Upper lobe of left lung (tissue), 6 donors: ENCODE measurements around the gene CEBPZOS. TPM values are rescaled to one million over a fixed set of nuclear protein-coding genes. Genes with fewer than 3 reads are reported as not detected.
"Not testable (repeated sequence)": the region's sequence is repeated elsewhere in the genome, so short reads cannot be mapped to it uniquely, and the experiment has no call there.

Experiments used
- ATAC-seq, 2 donors: fragments of 200-7000 bp; cut with Tn5 transposase; one replicate each; pipeline ENCODE4 v1.9.1; 2022; ENCODE audit warnings: mild to moderate bottlenecking in 2 of 2, moderate library complexity in 2 of 2; ENCODE audit not compliant: low FRiP score in 2 of 2
- DNase-seq, 2 donors: peaks; one replicate each; pipeline ENCODE4 v3.0.0-alpha.2; 2019 to 2020
- H3K27ac ChIP-seq, 4 donors: fragments of 200-600 bp; sonication (generic); one replicate each; pipeline ENCODE4 v1.5.1; 2016 to 2019
- H3K27me3 ChIP-seq, 4 donors: fragments of 200-600 bp; sonication (generic); one replicate each; pipeline ENCODE4 v1.5.1; 2017 to 2019
- H3K36me3 ChIP-seq, 4 donors: fragments of 200-600 bp; sonication (generic); one replicate each; pipeline ENCODE4 v1.5.1; 2016 to 2019
- H3K4me1 ChIP-seq, 4 donors: fragments of 200-600 bp; sonication (generic); one replicate each; pipeline ENCODE4 v1.5.1; 2018 to 2019
- H3K4me3 ChIP-seq, 4 donors: fragments of 200-600 bp; sonication (generic); one replicate each; pipeline ENCODE4 v1.5.1; 2017 to 2019; ENCODE audit warnings: mild to moderate bottlenecking in 2 of 4, moderate library complexity in 1 of 4
- H3K9me3 ChIP-seq, 4 donors: fragments of 200-600 bp; sonication (generic); one replicate each; pipeline ENCODE4 v1.5.1; 2018 to 2019
- EP300 ChIP-seq, 4 donors: sonication (generic); formaldehyde crosslinking; IDR thresholded peaks; one replicate each; pipeline ENCODE4 v1.5.1; 2017; ENCODE audit warnings: antibody characterized with exemption in 4 of 4, control low read depth in 2 of 4
- POLR2A ChIP-seq, 4 donors: fragments of 450-650 bp; IDR thresholded peaks; one replicate each; pipeline ENCODE4 v1.5.1; 2016 to 2017; ENCODE audit warnings: antibody characterized with exemption in 4 of 4, mild to moderate bottlenecking in 2 of 4
- POLR2AphosphoS5 ChIP-seq, 2 donors: sonication (generic); formaldehyde crosslinking; IDR thresholded peaks; one replicate each; pipeline ENCODE4 v1.5.1; 2017; ENCODE audit warnings: antibody characterized with exemption in 2 of 2
- WGBS, 2 donors: methylation state at CpG; one replicate each; pipeline ENCODE4 v1.1.5; 2017 to 2018; 5-methylcytosine and 5-hydroxymethylcytosine counted together
- total RNA-seq, 6 donors: library from RNA; depleted of rRNA in 4 of 6; stranded (reverse); fragments of >200 nt in 4 of 6; gene quantifications; one replicate each; pipeline versions ENCODE4 v1.1.0 to v1.2.1, GENCODE V29; 2016 to 2021
- TF ChIP-seq, protein P1 (sequence below), 6 experiments: fragments of 450-650 bp in 4 of 6; fragments of 200-600 bp in 2 of 6; sonication (generic) in 2 of 6; IDR thresholded peaks; one replicate each; pipeline ENCODE4 v1.5.1; 2016 to 2019; ENCODE audit warnings: antibody characterized with exemption in 6 of 6
- donor health status: DM: no; HTN: no; CAD: no; lungs with moderate emphysema.
- donor health status: DM: no; HTN: yes; CAD: no; lungs with severe emphysema.

CEBPZOS gene
- total RNA-seq, 6 donors from 2014 or later = 6.9 to 32.3 (median 26.9) TPM

- H3K4me1 ChIP-seq = no peaks in the 10 kb centered on the region
- TF ChIP-seq EP300 (IDR thresholded peaks at IDR 0.05) (no peak), POLR2A (IDR thresholded peaks at IDR 0.05) (no peak), POLR2AphosphoS5 (IDR thresholded peaks at IDR 0.05) (no peak)
- TF ChIP-seq, protein P1, sequence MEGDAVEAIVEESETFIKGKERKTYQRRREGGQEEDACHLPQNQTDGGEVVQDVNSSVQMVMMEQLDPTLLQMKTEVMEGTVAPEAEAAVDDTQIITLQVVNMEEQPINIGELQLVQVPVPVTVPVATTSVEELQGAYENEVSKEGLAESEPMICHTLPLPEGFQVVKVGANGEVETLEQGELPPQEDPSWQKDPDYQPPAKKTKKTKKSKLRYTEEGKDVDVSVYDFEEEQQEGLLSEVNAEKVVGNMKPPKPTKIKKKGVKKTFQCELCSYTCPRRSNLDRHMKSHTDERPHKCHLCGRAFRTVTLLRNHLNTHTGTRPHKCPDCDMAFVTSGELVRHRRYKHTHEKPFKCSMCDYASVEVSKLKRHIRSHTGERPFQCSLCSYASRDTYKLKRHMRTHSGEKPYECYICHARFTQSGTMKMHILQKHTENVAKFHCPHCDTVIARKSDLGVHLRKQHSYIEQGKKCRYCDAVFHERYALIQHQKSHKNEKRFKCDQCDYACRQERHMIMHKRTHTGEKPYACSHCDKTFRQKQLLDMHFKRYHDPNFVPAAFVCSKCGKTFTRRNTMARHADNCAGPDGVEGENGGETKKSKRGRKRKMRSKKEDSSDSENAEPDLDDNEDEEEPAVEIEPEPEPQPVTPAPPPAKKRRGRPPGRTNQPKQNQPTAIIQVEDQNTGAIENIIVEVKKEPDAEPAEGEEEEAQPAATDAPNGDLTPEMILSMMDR (IDR thresholded peaks at IDR 0.05) = no peak
- H3K4me3 ChIP-seq = no peak overlapping the region
- no peak for DNase-seq
- H3K27me3 ChIP-seq = no peaks in the 10 kb centered on the region
- no peak overlapping the region for H3K27ac ChIP-seq
- no peak for ATAC-seq
- WGBS, 2 donors = 92 to 99% methylated on average over 5 of the region's 5 CpGs
- peaks cover 4 to 99% (median 62%) of the 10 kb centered on the region in 4 donors for H3K36me3 ChIP-seq
- peaks cover 0 to 11% (median 5%) of the 10 kb centered on the region in 4 donors for H3K9me3 ChIP-seq
Measured at GRCh38 chr2:37205689-37206341, 9.5 kb downstream of the CEBPZOS start.

DNA sequence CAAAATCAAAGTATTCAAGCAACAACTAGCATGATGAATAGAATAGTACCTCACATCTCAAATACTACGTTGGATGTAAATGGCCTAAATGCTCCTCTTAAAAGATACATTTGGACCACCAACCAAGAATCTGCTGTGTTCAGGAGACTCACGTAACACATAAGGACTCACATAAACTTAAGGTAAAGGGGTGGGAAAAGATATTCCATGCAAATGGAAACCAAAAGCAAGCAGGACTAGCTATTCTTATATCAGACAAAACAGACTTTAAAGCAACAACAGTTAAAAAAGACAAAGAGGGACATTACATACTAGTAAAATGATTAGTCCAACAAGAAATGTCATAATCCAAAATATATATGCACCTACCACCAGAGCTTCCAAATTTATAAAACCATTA, 10.5 kb downstream of the CEBPZOS start:
- H3K27ac ChIP-seq, H3K27me3 ChIP-seq, ATAC-seq, H3K4me1 ChIP-seq, H3K4me3 ChIP-seq, DNase-seq: not testable (repeated sequence)
- Histone ChIP-seq H3K9me3 (peaks cover 0 to 11% (median 5%) of the 10 kb centered on the region in 4 donors), H3K36me3 (peaks cover 4 to 99% (median 64%) of the 10 kb centered on the region in 4 donors)
- 93 to 97% methylated on average over 2 of the region's 2 CpGs for WGBS, 2 donors

- no peak for TF ChIP-seq POLR2AphosphoS5 (IDR thresholded peaks at IDR 0.05)
- TF ChIP-seq EP300 (IDR thresholded peaks at IDR 0.05) = no peak
- TF ChIP-seq, protein P1 (IDR thresholded peaks at IDR 0.05) = no peak
- no peak for TF ChIP-seq POLR2A (IDR thresholded peaks at IDR 0.05)
- Histone ChIP-seq H3K27ac (no peak overlapping the region), H3K27me3 (no peaks in the 10 kb centered on the region), H3K36me3 (peaks cover 0 to 100% (median 46%) of the 10 kb centered on the region in 4 donors), H3K9me3 (peaks cover 0 to 11% (median 5%) of the 10 kb centered on the region in 4 donors), H3K4me1 (no peaks in the 10 kb centered on the region), H3K4me3 (no peak overlapping the region)
- no peak for DNase-seq
- ATAC-seq = no peak
Measured at GRCh38 chr2:37211212-37211611, 14.9 kb downstream of the CEBPZOS start.

DNA sequence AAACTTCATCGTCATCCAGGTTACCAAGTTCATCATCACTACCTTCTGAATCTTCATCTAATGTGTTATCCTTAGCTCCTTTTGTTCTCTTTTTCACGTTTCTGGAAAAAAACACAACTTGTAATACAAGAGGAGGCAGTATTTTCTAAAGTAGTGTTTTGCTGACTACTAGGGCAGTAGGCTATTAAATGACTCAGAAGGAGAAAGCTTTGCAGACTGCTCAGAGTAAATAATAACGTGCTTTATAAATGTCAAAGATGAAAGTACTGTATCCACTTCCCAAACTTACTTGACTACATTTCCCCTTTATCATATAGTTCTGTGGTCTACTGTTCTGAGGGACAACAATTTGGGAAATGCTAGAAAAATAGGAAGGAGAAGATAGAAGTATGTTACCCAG, 15.6 kb downstream of the CEBPZOS start:
- Histone ChIP-seq H3K4me1 (no peaks in the 10 kb centered on the region), H3K4me3 (no peak overlapping the region), H3K36me3 (peaks cover 0 to 100% (median 47%) of the 10 kb centered on the region in 4 donors), H3K9me3 (peaks cover 0 to 11% (median 5%) of the 10 kb centered on the region in 4 donors), H3K27me3 (no peaks in the 10 kb centered on the region), H3K27ac (no peak overlapping the region)
- TF ChIP-seq, protein P1 (IDR thresholded peaks at IDR 0.05) = no peak
- no peak for TF ChIP-seq POLR2AphosphoS5 (IDR thresholded peaks at IDR 0.05)
- TF ChIP-seq EP300 (IDR thresholded peaks at IDR 0.05) = no peak
- TF ChIP-seq POLR2A (IDR thresholded peaks at IDR 0.05) = no peak
- 88 to 90% methylated on average over 3 of the region's 3 CpGs for WGBS, 2 donors
- no peak for ATAC-seq
- no peak for DNase-seq

DNA sequence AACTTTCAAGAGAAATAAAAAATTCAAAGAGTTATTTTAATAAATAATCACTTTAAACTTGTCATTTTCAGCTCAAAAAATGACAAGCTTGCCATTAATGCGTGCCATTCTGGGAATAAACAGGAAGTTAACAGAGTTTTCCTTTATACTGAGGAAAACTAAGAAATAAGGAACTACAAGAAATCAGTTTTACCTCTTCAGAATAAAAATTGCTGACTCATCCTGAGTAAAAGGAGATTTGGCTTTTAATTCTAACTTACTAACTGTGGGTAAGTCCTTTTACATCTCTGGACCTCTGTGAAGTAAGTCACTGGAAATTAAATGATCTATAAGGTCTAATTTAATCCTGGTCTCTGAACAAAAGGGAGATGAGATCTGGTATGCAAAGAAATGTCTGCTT, 19.0 kb downstream of the CEBPZOS start:
- 54 to 64% methylated on average over 1 of the region's 1 CpG for WGBS, 2 donors
- Histone ChIP-seq H3K27me3 (no peaks in the 10 kb centered on the region), H3K4me1 (no peaks in the 10 kb centered on the region), H3K4me3 (no peak overlapping the region), H3K27ac (peak overlapping the region in 2 of 4 donors; percentile 4 to 22), H3K9me3 (no peaks in the 10 kb centered on the region), H3K36me3 (peaks cover 0 to 96% (median 35%) of the 10 kb centered on the region in 4 donors)
- DNase-seq = no peak
- no peak for ATAC-seq
- TF ChIP-seq, protein P1 (IDR thresholded peaks at IDR 0.05) = no peak
- TF ChIP-seq POLR2A (IDR thresholded peaks at IDR 0.05) = no peak
- TF ChIP-seq EP300 (IDR thresholded peaks at IDR 0.05) = no peak
- no peak for TF ChIP-seq POLR2AphosphoS5 (IDR thresholded peaks at IDR 0.05)
